ENCODE data around the gene FOXN3.
A peak's percentile ranks its signal among the peaks of the same experiment; 100 is the strongest.
"Not testable (repeated sequence)": the region's sequence is repeated elsewhere in the genome, so short reads cannot be mapped to it uniquely, and the experiment has no call there.

Gene FOXN3

GRCh38 chr14:89165189-89166181 is 251.5 kb downstream of the FOXN3 start:
- no peak for DNase-seq (ENCODE audit: low read depth)

- DNase-seq (ENCODE audit: low read depth) = no peak
Measured at GRCh38 chr14:89164168-89165073, 252.6 kb downstream of the FOXN3 start.

- no peak for DNase-seq (ENCODE audit: low read depth)
Measured at GRCh38 chr14:89163031-89163636, 253.9 kb downstream of the FOXN3 start.

DNA sequence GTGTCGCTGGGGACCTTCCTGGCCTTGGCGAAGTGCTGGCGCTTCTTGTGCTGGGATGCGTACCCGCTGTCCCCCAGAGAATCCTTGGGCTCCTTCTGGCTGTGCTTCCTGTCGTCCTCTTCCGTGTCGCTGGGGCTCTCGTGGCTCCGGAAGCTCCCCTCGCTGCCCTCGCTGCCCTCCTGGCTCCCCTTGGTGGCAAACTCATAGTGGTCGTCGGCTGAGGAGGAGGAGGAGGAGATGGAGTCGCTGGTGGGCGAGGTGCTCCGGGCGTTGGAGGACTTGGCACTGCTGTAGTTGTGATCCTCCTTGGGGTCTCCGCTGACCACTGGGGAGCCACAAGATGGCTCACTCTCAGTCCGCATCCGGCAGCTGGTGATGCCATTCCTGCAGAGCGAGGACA is 254.4 kb downstream of the FOXN3 start:
- DNase-seq (ENCODE audit: low read depth) = no peak

GRCh38 chr14:89160437-89160836 is 256.6 kb downstream of the FOXN3 start:
- no peak for DNase-seq (ENCODE audit: low read depth)

DNA sequence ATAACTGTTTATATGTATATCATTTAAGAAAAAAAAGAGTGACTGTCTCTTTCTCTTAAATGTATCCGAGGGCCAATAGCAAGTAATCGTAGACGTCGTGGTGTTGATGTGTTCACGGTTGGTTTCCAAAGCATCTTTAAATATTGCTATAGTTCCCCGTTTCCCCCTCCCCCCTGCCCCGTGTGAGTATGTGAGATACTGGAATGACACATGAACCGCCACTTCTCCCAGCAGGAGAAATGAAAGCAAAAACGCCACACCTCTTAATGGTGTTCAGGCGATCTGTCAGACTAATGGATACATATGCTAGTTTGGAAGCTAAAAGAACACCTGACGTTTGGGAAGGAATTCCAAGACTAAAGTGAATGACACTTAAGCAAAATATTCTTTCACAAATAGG is 258.3 kb downstream of the FOXN3 start:
- DNase-seq (ENCODE audit: low read depth) = no peak

DNA sequence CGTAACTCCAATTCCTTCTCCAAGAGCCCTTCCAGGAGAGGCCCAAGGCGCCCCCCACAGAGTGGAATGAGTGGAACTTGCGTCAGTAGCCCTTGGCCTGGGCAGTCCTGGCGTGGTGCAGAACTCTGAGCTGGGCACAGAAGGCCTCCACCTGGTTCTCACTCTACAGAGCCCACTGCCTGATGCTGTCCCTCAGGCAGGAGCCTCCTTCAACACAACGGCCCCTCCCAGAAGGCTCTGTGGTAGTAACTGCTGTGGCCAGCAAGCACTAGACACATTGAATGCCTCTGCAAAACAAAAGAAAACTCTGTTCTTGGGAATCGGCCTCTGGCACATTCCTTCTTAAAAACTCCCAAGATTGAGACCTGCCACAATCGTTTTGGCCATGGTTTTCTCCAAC is 258.9 kb downstream of the FOXN3 start:
- not testable (repeated sequence) for DNase-seq (ENCODE audit: low read depth)

DNA sequence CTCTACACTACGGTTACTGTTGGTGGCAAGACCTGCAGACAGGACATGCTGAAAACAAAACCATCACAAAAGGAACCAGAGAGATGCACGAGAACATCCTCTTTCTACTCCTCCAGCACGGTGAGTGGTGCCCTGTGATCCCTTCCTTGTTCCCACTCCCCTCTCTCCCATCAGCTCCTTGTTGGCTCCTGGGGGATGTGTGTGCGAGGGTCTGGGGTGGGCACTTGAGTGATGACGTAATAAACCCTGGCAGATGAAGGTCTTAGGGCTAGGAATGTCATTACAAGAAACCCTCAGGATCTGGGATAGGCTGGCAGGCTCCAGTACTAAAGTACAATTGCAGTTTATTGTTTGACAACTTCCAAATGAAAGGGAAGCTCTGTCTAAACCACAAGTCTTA is 261.5 kb downstream of the FOXN3 start:
- DNase-seq (ENCODE audit: low read depth) = no peak

- DNase-seq (ENCODE audit: low read depth) = not testable (repeated sequence)
Measured at GRCh38 chr14:89151693-89152092, 265.3 kb downstream of the FOXN3 start.

DNA sequence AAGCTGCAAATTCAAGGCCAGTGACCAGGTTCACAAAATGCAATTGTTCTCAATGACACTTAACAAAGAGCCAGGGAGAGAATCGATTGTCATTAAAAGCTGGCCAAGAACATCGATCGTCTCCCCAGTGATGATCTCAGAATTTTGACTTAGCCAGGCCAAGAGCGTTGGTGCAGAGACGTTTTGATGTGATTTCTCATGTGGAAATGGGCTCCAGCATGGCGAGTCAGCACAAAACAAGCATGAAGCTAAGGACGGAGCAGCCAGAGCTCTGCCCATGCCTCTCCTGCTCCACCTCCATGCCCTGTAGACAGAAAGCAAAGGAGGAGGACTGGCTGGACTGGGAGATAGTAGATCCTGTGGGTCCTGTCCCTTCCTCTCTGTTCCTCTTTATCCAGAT is 270.8 kb downstream of the FOXN3 start:
- DNase-seq (ENCODE audit: low read depth) = no peak

- no peak for DNase-seq (ENCODE audit: low read depth)
Measured at GRCh38 chr14:89144642-89145041, 272.4 kb downstream of the FOXN3 start.

- no peak for DNase-seq (ENCODE audit: low read depth)
Measured at GRCh38 chr14:89144066-89144465, 273.0 kb downstream of the FOXN3 start.

GRCh38 chr14:89143595-89143994 is 273.4 kb downstream of the FOXN3 start:
- no peak for DNase-seq (ENCODE audit: low read depth)

GRCh38 chr14:89142366-89142765 is 274.7 kb downstream of the FOXN3 start:
- DNase-seq (ENCODE audit: low read depth) = no peak

- no peak for DNase-seq (ENCODE audit: low read depth)
Measured at GRCh38 chr14:89141862-89142261, 275.2 kb downstream of the FOXN3 start.

DNA sequence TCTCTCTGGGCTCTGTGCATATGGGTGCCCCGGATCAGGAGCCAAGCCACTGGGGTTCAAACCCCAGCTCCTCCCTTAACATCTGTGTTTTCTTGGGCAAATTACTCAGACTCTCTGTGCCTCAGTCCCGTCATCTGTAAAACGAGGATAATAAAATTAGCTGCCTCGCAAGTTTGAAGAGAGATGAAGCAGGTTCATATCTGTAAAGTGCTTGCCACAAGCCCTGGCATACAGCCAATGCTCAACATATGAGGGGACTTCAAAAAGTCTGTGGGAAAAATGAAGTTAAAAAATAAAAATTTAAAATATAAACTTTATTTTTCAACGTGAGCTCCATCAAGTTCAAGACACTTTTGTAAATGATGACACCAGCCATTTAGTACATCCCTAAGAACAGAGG is 276.7 kb downstream of the FOXN3 start:
- no peak for DNase-seq (ENCODE audit: low read depth)

- DNase-seq (ENCODE audit: low read depth) = no peak
Measured at GRCh38 chr14:89139404-89140247, 277.4 kb downstream of the FOXN3 start.

DNA sequence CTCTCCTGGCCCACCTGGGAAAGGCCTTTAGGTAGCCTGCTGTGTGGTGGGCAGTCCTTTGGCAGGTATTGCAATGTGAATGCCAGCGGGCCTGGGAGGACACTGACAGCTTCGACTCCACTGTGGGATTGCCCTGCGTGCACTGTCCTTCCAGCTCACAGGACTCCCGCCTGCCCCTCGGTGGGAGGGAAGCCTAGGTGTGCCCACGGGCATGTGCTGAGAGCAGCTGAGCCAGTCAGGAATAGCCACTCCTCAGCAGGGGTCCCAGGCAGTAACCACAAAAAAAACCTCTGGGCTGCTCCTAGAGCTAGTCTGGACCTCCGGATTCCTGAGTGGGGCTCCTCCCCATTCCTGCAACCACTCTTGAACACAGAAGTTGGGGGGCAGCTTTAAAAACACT is 278.2 kb downstream of the FOXN3 start:
- DNase-seq (ENCODE audit: low read depth) = no peak

GRCh38 chr14:89137526-89138163 is 279.4 kb downstream of the FOXN3 start:
- DNase-seq (ENCODE audit: low read depth) = peak; percentile 96

- DNase-seq (ENCODE audit: low read depth) = no peak
Measured at GRCh38 chr14:89136587-89136986, 280.4 kb downstream of the FOXN3 start.

- DNase-seq (ENCODE audit: low read depth) = no peak
Measured at GRCh38 chr14:89134640-89135039, 282.4 kb downstream of the FOXN3 start.
